Left lung (tissue), 14 donors: Measurements from ENCODE around the gene ZC3H7A. TPM values are rescaled to one million over a fixed set of nuclear protein-coding genes. Genes with fewer than 3 reads are reported as not detected.

Source experiments
- ATAC-seq: fragments of 200-7000 bp; cut with Tn5 transposase; one replicate; pipeline ENCODE4 v1.9.1; 2020; ENCODE audit warnings: moderate library complexity
- DNase-seq, 4 donors: peaks; one replicate each; pipeline ENCODE4 v3.0.0-alpha.2; 2013 to 2020
- H3K27ac ChIP-seq, 2 donors: fragments of 200-600 bp; sonication (generic) in 1 of 2; one replicate each; pipeline versions ENCODE4 v1.5.0 to v1.8.0; 2020 to 2021
- H3K27me3 ChIP-seq, 2 donors: fragments of 200-600 bp; sonication (generic) in 1 of 2; one replicate each; pipeline versions ENCODE4 v1.5.0 to v1.8.0; 2020 to 2021
- H3K36me3 ChIP-seq, 2 donors: fragments of 200-600 bp; sonication (generic) in 1 of 2; one replicate each; pipeline versions ENCODE4 v1.5.0 to v1.8.0; 2020 to 2021
- H3K4me1 ChIP-seq, 2 donors: fragments of 200-600 bp; one replicate each; pipeline ENCODE4 v1.8.0; 2021
- H3K4me3 ChIP-seq, 2 donors: fragments of 200-600 bp; sonication (generic) in 1 of 2; one replicate each; pipeline versions ENCODE4 v1.5.0 to v1.8.0; 2020 to 2021; ENCODE audit warnings: mild to moderate bottlenecking in 1 of 2
- H3K9me3 ChIP-seq, 2 donors: fragments of 200-600 bp; sonication (generic) in 1 of 2; one replicate each; pipeline versions ENCODE4 v1.5.0 to v1.8.0; 2020 to 2021
- CTCF ChIP-seq, 2 donors: fragments of 200-600 bp; sonication (generic) in 1 of 2; IDR thresholded peaks; one replicate each; pipeline versions ENCODE4 v1.5.0 to v1.8.0; 2021; ENCODE audit warnings: antibody characterized with exemption in 2 of 2
- intact Hi-C, 2 donors: fragments of 100-400 bp; cut with DNase I; formaldehyde crosslinking; loops; one replicate each; pipeline versions ENCODE4 v1.11.2 to v1.14.2; 2022
- long read RNA-seq, 12 donors: library from polyadenylated mRNA in 2 of 12; unstranded in 2 of 12; transcript quantifications; one replicate each; pipeline ENCODE4 v2.0.0 and lab custom pipeline, GENCODE V29; 2019 to 2026
- polyA plus RNA-seq, 6 donors: library from polyadenylated mRNA; unstranded; fragments of 120-200 nt; gene quantifications; one replicate each; pipeline ENCODE4 v1.2.1, GENCODE V29; 2013; ENCODE audit not compliant: insufficient read length in 6 of 6
- total RNA-seq, 2 donors: library from RNA; stranded (reverse); fragmentation: NEBNext Ultra II Directional; extraction: Animal tissue kit (Norgen Biotek cat#: 25700); gene quantifications; one replicate each; pipeline ENCODE4 v1.2.1, GENCODE V29; 2021
- donor health status: DM: no; HTN: yes; CAD: no.
- donor health status: DM: no; HTN: no; CAD: no.

ZC3H7A gene
- total RNA-seq (10 to 100 TPM; 48.3 to 48.9 TPM), polyA plus RNA-seq (100 to 1,000 TPM; 104 to 139 (median 109) TPM)
- long read RNA-seq, donor 1, partial matches to known transcripts, result 0 of 8 reads
- long read RNA-seq, donor 1, other reads (novel, unspliced or antisense), result 0 of 8 reads
- long read RNA-seq, donor 2, partial matches to known transcripts, result 5 of 16 reads
- long read RNA-seq, donor 2, other reads (novel, unspliced or antisense), result 0 of 16 reads
- long read RNA-seq, donor 3, transcript ZC3H7A-201 (23 exons, 3,825 nt), result major isoform, 6 of 10 reads
- long read RNA-seq, donor 3, partial matches to known transcripts, result 0 of 10 reads
- long read RNA-seq, donor 3, other reads (novel, unspliced or antisense), result 0 of 10 reads
- long read RNA-seq, donor 4, partial matches to known transcripts, result 10 of 10 reads
- long read RNA-seq, donor 4, other reads (novel, unspliced or antisense), result 0 of 10 reads
- long read RNA-seq, donor 5, transcript ZC3H7A-214 (4 exons, 2,632 nt), result major isoform, 6 of 10 reads
- long read RNA-seq, donor 5, partial matches to known transcripts, result 0 of 10 reads
- long read RNA-seq, donor 5, other reads (novel, unspliced or antisense), result 0 of 10 reads
- long read RNA-seq, donor 6, partial matches to known transcripts, result 6 of 14 reads
- long read RNA-seq, donor 6, other reads (novel, unspliced or antisense), result 0 of 14 reads
- long read RNA-seq, donor 7, partial matches to known transcripts, result 0 of 5 reads
- long read RNA-seq, donor 7, other reads (novel, unspliced or antisense), result 0 of 5 reads
- long read RNA-seq, donor 8, partial matches to known transcripts, result 0 of 3 reads
- long read RNA-seq, donor 8, other reads (novel, unspliced or antisense), result 0 of 3 reads
- long read RNA-seq, donor 9, result 0 reads
- long read RNA-seq, donor 10, partial matches to known transcripts, result 1 of 2 reads
- long read RNA-seq, donor 10, other reads (novel, unspliced or antisense), result 1 of 2 reads
- long read RNA-seq, donor 11, result 0 reads
- long read RNA-seq, donor 12, partial matches to known transcripts, result 0 of 7 reads
- long read RNA-seq, donor 12, other reads (novel, unspliced or antisense), result 0 of 7 reads

GRCh38 chr16:11797166-11797956 lies at the start of gene ZC3H7A:
TSS of gene ZC3H7A (minus strand) at chr16:11797258. CDS start at chr16:11782354, 14,904 bp downstream.
- DNase-seq (peak; percentile 95 to 99 (median 98)), ATAC-seq (peak; percentile 94)
- Histone ChIP-seq H3K4me1 (peaks cover 22 to 76% of the 10 kb centered on the region in 2 donors), H3K36me3 (no peaks in the 10 kb centered on the region), H3K27me3 (no peaks in the 10 kb centered on the region), H3K9me3 (no peaks in the 10 kb centered on the region), H3K27ac (peak within 1 kb of the TSS; percentile 94 to 96), H3K4me3 (peak within 1 kb of the TSS; percentile 86 to 90)
- TF ChIP-seq CTCF (IDR thresholded peaks at IDR 0.05), result peak; percentile 74 to 96
- intact Hi-C loops, result no loop called here

- H3K4me1 ChIP-seq, result peaks cover 0 to 11% of the 10 kb centered on the region in 2 donors
- ATAC-seq (no peak), DNase-seq (no peak)
- H3K36me3 ChIP-seq, result peaks cover 0 to 98% of the 10 kb centered on the region in 2 donors
- no peak overlapping the region for H3K4me3 ChIP-seq
- intact Hi-C loops, result loop anchor here in 1 of 2 donors (10.0 kb wide), 1 partner anchor 70 kb away; no protein-coding TSS in a partner anchor
- no peaks in the 10 kb centered on the region for H3K9me3 ChIP-seq
- H3K27ac ChIP-seq, result no peak overlapping the region
- no peaks in the 10 kb centered on the region for H3K27me3 ChIP-seq
- TF ChIP-seq CTCF (IDR thresholded peaks at IDR 0.05), result no peak
These were observed 47.4 kb upstream of the ZC3H7A start for GRCh38 chr16:11844499-11844898.

- H3K4me3 ChIP-seq, result no peak overlapping the region
- no peaks in the 10 kb centered on the region for H3K9me3 ChIP-seq
- H3K36me3 ChIP-seq, result peaks cover 0 to 99% of the 10 kb centered on the region in 2 donors
- H3K27me3 ChIP-seq, result no peaks in the 10 kb centered on the region
- intact Hi-C loops, result loop anchor here in 1 of 2 donors (10.0 kb wide), 1 partner anchor 69 kb away; no protein-coding TSS in a partner anchor
- no peak for DNase-seq
- ATAC-seq, result no peak
- no peak for TF ChIP-seq CTCF (IDR thresholded peaks at IDR 0.05)
- H3K4me1 ChIP-seq, result peaks cover 0 to 5% of the 10 kb centered on the region in 2 donors
- H3K27ac ChIP-seq, result no peak overlapping the region
These were observed 46.8 kb upstream of the ZC3H7A start for GRCh38 chr16:11843861-11844260.

- no peaks in the 10 kb centered on the region for H3K4me1 ChIP-seq
- no peak for TF ChIP-seq CTCF (IDR thresholded peaks at IDR 0.05)
- no peak overlapping the region for H3K27ac ChIP-seq
- no peaks in the 10 kb centered on the region for H3K27me3 ChIP-seq
- no peak overlapping the region for H3K4me3 ChIP-seq
- H3K36me3 ChIP-seq, result peaks cover 0 to 99% of the 10 kb centered on the region in 2 donors
- DNase-seq, result no peak
- H3K9me3 ChIP-seq, result no peaks in the 10 kb centered on the region
- ATAC-seq, result no peak
- intact Hi-C loops, result loop anchor here in 1 of 2 donors (10.0 kb wide), 1 partner anchor 68 kb away; no protein-coding TSS in a partner anchor
These were observed 46.1 kb upstream of the ZC3H7A start for GRCh38 chr16:11843206-11843605.
